ENCODE measurements around the gene MAP2K3. TPM values are rescaled to one million over a fixed set of nuclear protein-coding genes. Genes with fewer than 3 reads are reported as not detected.
"Not testable (repeated sequence)": the region's sequence is repeated elsewhere in the genome, so short reads cannot be mapped to it uniquely, and the experiment has no call there.

MAP2K3 gene
- total and polyA plus RNA-seq, 12 donors = 28.9 to 103 (median 60.4) TPM

DNA sequence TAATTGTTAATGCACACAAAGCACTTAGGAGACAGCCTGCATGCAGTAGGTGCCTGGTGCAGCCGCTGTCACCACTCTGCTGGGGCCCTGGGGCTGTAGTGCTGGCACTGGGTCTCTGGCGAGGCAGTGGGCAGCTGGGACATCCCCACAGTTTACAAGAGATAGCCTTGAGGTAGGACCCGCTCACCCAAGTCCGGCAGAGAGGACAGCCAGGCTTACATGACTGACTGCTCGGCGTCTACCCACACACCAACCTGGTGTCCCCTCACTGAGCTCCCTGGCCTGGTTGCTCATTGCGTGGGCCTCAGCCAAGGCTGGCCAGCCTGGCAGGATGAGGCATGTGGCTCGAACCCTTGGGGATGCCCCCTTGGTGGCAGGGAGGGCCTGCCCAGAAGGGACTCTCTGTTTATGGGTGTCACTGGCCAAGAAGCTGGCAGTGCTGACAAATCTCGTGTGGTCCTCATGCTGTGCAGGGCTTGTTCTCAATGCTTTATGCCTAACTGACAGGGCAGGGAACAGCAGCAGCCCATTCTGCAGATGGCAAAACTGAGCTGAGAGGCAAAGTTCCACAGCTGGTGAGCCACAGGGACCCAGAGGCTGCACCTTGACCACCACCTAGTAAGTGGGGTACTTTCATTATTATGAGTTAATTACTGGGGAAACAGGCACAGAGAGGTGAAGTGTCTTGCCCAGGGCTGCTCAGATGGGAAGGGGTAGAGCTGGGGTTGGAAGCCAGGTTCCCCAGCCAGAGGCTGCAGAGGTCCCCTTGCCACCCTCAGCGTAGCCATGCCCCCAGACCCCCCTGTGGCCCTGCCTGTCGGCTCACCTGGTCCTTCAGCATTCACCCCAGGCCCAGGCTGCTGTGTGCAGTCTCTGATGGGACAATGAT lies 58.8 kb downstream of the MAP2K3 start:
- ATAC-seq; H3K27me3 ChIP-seq; DNase-seq; H3K9me3 ChIP-seq; H3K36me3 ChIP-seq; H3K4me3 ChIP-seq; H3K27ac ChIP-seq; intact Hi-C loops (cut with DNase I): not testable (repeated sequence)
- 69 to 70% methylated on average over 10 of the region's 11 CpGs for whole genome bisulfite sequencing, 2 donors
- peaks cover 0 to 11% (median 5%) of the 10 kb centered on the region in 9 donors for H3K4me1 ChIP-seq

GRCh38 chr17:21344801-21345200 lies 60.3 kb downstream of the MAP2K3 start:
- 68 to 70% methylated on average over 4 of the region's 4 CpGs for WGBS, 2 donors
- H3K27ac ChIP-seq; H3K4me3 ChIP-seq; ATAC-seq; H3K9me3 ChIP-seq; H3K27me3 ChIP-seq; DNase-seq; H3K36me3 ChIP-seq; intact Hi-C loops (cut with DNase I): not testable (repeated sequence)
- H3K4me1 ChIP-seq = peaks cover 0 to 11% (median 5%) of the 10 kb centered on the region in 9 donors

DNA sequence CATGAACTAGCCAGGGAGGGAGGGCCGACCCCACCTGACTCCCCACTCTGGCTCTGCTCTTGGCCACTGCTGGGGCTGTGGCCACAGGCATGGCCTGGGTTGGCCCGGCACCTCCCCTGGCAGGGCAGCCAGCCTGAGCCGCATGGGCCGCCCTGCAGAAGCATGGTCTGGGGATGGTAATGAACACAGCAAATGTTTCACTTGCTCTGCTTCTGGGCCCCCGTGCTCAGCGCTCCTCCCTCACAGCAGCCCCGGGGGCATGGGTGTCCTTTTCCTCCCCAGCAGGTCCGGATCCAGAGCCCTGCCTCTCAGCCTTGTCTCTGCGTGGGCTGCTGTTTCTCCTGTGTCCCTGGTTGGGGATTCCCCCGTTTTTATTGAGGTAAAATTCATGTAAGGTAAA lies 60.7 kb downstream of the MAP2K3 start:
- no peaks in the 10 kb centered on the region for H3K27me3 ChIP-seq
- H3K27ac ChIP-seq = no peak overlapping the region
- intact Hi-C loops (cut with DNase I) = no loop called here
- no peak for TF ChIP-seq CTCF (IDR thresholded peaks at IDR 0.05)
- DNase-seq (no peak), ATAC-seq (no peak)
- H3K36me3 ChIP-seq = no peaks in the 10 kb centered on the region
- WGBS, 2 donors = 63 to 73% methylated on average over 9 of the region's 10 CpGs
- H3K4me3 ChIP-seq = no peak overlapping the region
- peaks cover 0 to 11% (median 5%) of the 10 kb centered on the region in 9 donors for H3K4me1 ChIP-seq
- H3K9me3 ChIP-seq = no peaks in the 10 kb centered on the region

DNA sequence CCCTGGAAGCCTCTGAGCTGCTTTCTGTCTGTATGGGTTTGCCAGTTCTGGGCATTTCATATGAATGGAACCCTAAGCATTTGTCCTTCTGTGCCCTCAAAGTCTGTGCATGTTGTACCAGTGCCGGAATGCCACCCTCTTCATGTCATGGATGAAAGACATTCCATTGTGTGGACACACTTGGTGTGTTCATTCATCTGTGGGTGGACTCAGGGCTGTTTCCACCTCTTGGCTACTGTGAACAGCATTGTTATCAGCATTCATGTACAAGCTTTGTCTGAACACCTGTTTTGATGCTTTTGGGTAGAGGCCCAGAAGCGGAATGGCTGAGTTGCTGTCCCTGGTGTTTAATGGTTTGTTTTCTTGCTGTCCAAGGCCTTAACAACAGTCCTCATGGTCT lies 61.6 kb downstream of the MAP2K3 start:
- H3K27me3 ChIP-seq; H3K9me3 ChIP-seq; intact Hi-C loops (cut with DNase I); DNase-seq; H3K27ac ChIP-seq; H3K36me3 ChIP-seq; H3K4me3 ChIP-seq: not testable (repeated sequence)
- WGBS, 2 donors = no CpG with 5 or more reads among the region's 2 CpGs
- H3K4me1 ChIP-seq = peaks cover 0 to 11% (median 5%) of the 10 kb centered on the region in 9 donors
- ATAC-seq = peak; percentile 10 to 67 (median 42)

GRCh38 chr17:21346651-21347250 lies 62.2 kb downstream of the MAP2K3 start:
- 20 to 29% methylated on average over 7 to 9 of the region's 10 CpGs for WGBS, 2 donors
- Histone ChIP-seq H3K4me1 (peaks cover 0 to 11% (median 5%) of the 10 kb centered on the region in 9 donors), H3K27ac (peak overlapping the region in 2 of 10 donors; percentile 12 to 40)
- intact Hi-C loops (cut with DNase I); H3K36me3 ChIP-seq; H3K9me3 ChIP-seq; H3K27me3 ChIP-seq; H3K4me3 ChIP-seq: not testable (repeated sequence)
- DNase-seq (peak; percentile 52 to 79), ATAC-seq (peak; percentile 56 to 84 (median 79))

GRCh38 chr17:21347660-21348059 lies 63.1 kb downstream of the MAP2K3 start:
- H3K27ac ChIP-seq; H3K36me3 ChIP-seq; H3K9me3 ChIP-seq; ATAC-seq; H3K27me3 ChIP-seq; DNase-seq; intact Hi-C loops (cut with DNase I); H3K4me3 ChIP-seq: not testable (repeated sequence)
- WGBS, 2 donors = 95% methylated on average over 6 of the region's 6 CpGs; no CpG with 5 or more reads in 1 of the 2 donors
- peaks cover 0 to 11% (median 5%) of the 10 kb centered on the region in 9 donors for H3K4me1 ChIP-seq

DNA sequence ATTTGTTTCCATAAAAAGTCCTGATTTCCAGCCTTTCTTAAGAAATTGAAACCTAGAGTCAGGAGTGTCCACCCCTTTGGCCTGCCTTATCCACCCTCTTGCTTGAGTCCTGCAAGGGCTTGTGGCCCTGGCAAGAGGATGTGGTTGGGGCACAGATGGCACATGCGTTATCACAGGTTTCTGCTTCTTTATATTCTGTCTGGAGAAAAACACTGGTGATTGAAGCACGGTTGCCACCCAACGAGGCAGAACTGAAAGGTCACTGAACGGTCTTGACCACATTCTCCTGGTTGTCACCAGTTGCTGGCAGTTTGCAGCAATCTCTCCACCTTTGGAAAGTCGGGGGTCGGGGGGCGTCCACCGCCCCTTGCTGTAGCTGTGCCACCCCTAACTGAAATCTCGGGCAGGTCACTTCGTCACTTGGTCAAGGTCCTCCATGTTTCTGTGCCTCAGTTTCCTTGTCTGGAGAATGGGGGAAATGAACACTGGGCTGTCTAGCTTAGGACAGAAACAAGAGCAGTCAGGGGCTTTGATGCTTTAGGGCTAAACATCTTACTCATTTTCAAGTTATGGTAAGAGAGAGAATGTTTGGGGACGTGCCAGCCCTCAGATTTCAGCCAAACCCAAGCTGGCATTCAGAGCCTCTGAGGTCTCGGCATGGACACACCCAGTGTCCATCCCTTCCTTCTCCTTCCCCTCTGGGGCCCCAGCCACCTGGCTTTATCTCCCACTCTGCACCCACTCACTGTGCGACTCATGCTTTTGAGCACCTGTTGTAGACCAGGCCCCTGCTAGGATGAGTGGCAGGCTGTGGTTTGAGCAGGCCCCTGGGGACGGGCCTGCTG lies 63.8 kb downstream of the MAP2K3 start:
- ATAC-seq; DNase-seq; intact Hi-C loops (cut with DNase I); H3K36me3 ChIP-seq; H3K9me3 ChIP-seq; H3K4me3 ChIP-seq; H3K27me3 ChIP-seq; H3K27ac ChIP-seq: not testable (repeated sequence)
- peaks cover 0 to 11% (median 5%) of the 10 kb centered on the region in 9 donors for H3K4me1 ChIP-seq
- 83 to 89% methylated on average over 9 of the region's 14 CpGs for WGBS, 2 donors

GRCh38 chr17:21348926-21349261 lies 64.4 kb downstream of the MAP2K3 start:
- ATAC-seq; H3K27me3 ChIP-seq; H3K36me3 ChIP-seq; H3K4me3 ChIP-seq; H3K27ac ChIP-seq; DNase-seq; intact Hi-C loops (cut with DNase I); H3K9me3 ChIP-seq: not testable (repeated sequence)
- WGBS, 2 donors = 78 to 80% methylated on average over 4 of the region's 7 CpGs
- peaks cover 0 to 11% (median 5%) of the 10 kb centered on the region in 9 donors for H3K4me1 ChIP-seq

DNA sequence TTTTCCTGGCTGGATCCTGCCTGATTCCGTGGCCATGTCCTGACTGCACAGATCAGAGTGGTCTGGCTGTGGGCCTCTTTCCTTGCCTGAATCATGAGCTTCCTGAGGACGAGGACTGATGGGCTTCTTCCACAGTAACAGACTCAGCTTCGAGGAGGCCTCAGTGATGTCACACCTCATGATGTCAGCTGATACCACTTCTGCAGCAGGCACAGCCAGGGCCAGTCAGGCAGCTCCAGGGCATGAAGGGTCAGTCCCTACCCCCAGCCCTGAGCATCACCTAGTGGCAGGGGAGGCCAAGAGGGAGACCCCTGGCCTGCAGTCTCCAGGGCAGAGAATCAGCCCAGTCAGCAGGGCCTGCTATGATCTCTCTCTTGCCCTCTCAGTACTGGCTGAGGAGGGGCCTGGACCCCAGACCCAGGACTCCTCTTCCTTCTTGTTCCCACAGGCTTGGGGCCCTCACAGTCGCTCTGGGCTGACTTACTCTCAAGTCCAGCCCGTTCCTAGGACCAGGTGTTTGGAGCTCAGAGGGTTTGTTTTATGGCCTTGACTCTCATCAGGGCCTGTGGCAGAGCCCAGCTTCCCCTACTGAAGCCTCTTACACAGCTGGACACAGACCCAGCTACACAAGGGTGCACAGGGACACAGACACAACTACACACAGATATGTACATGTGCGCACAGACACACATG lies 65.0 kb downstream of the MAP2K3 start:
- ATAC-seq; H3K27ac ChIP-seq; DNase-seq; intact Hi-C loops (cut with DNase I); H3K4me3 ChIP-seq; H3K27me3 ChIP-seq; H3K36me3 ChIP-seq; H3K9me3 ChIP-seq: not testable (repeated sequence)
- 77 to 81% methylated on average over 5 of the region's 6 CpGs for WGBS, 2 donors
- H3K4me1 ChIP-seq = peaks cover 0 to 11% (median 5%) of the 10 kb centered on the region in 9 donors

All from heart right ventricle (tissue), 16 donors.